ENCODE measurements around the gene TBC1D8.

DNA sequence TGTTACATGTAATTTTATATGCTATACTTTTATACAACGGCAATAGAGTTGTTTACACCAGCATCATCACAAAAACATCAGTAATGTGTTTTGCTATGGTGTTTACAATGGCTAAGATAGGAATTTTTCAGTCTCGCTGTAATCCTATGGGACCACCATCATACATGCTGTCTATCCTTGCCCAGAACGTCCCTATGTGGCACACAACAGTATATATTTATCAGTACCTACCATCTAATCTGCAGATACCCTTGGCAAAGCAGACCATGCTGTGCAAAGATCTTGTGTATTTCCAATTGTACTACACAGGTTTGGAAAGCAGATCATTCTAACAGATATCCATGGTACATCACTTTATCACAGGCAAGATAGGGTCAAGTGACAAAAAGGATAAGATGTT is 133.8 kb downstream of the TBC1D8 start:
- TF ChIP-seq, protein P1, sequence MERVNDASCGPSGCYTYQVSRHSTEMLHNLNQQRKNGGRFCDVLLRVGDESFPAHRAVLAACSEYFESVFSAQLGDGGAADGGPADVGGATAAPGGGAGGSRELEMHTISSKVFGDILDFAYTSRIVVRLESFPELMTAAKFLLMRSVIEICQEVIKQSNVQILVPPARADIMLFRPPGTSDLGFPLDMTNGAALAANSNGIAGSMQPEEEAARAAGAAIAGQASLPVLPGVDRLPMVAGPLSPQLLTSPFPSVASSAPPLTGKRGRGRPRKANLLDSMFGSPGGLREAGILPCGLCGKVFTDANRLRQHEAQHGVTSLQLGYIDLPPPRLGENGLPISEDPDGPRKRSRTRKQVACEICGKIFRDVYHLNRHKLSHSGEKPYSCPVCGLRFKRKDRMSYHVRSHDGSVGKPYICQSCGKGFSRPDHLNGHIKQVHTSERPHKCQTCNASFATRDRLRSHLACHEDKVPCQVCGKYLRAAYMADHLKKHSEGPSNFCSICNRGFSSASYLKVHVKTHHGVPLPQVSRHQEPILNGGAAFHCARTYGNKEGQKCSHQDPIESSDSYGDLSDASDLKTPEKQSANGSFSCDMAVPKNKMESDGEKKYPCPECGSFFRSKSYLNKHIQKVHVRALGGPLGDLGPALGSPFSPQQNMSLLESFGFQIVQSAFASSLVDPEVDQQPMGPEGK (CRISPR knock-in tag; IDR thresholded peaks at IDR 0.05; ENCODE audit: borderline replicate concordance) = no peak
- TF ChIP-seq, protein P2, sequence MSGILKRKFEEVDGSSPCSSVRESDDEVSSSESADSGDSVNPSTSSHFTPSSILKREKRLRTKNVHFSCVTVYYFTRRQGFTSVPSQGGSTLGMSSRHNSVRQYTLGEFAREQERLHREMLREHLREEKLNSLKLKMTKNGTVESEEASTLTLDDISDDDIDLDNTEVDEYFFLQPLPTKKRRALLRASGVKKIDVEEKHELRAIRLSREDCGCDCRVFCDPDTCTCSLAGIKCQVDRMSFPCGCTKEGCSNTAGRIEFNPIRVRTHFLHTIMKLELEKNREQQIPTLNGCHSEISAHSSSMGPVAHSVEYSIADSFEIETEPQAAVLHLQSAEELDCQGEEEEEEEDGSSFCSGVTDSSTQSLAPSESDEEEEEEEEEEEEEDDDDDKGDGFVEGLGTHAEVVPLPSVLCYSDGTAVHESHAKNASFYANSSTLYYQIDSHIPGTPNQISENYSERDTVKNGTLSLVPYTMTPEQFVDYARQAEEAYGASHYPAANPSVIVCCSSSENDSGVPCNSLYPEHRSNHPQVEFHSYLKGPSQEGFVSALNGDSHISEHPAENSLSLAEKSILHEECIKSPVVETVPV (CRISPR knock-in tag; IDR thresholded peaks at IDR 0.05) = no peak
- TF ChIP-seq ZFP3 (CRISPR knock-in tag; IDR thresholded peaks at IDR 0.05) (no peak), ZNF70 (CRISPR knock-in tag; IDR thresholded peaks at IDR 0.05) (no peak), ARNTL (CRISPR knock-in tag; IDR thresholded peaks at IDR 0.05; ENCODE audit: borderline replicate concordance, low read depth) (no peak), RARB (CRISPR knock-in tag; IDR thresholded peaks at IDR 0.05) (no peak), ISL1 (CRISPR knock-in tag; IDR thresholded peaks at IDR 0.05) (no peak), ZFP30 (CRISPR knock-in tag; IDR thresholded peaks at IDR 0.05) (no peak), PPARA (CRISPR knock-in tag; IDR thresholded peaks at IDR 0.05; ENCODE audit: borderline replicate concordance) (no peak), ZNF8 (CRISPR knock-in tag; IDR thresholded peaks at IDR 0.05) (no peak), OSR1 (CRISPR knock-in tag; IDR thresholded peaks at IDR 0.05) (no peak), CSDC2 (CRISPR knock-in tag; IDR thresholded peaks at IDR 0.05) (no peak)
- TF ChIP-seq, protein P3, sequence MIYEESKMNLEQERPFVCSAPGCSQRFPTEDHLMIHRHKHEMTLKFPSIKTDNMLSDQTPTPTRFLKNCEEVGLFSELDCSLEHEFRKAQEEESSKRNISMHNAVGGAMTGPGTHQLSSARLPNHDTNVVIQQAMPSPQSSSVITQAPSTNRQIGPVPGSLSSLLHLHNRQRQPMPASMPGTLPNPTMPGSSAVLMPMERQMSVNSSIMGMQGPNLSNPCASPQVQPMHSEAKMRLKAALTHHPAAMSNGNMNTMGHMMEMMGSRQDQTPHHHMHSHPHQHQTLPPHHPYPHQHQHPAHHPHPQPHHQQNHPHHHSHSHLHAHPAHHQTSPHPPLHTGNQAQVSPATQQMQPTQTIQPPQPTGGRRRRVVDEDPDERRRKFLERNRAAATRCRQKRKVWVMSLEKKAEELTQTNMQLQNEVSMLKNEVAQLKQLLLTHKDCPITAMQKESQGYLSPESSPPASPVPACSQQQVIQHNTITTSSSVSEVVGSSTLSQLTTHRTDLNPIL (CRISPR knock-in tag; IDR thresholded peaks at IDR 0.05; ENCODE audit: low read depth) = no peak

Data from SK-N-SH treated with all-trans-retinoic acid at 6 μM for 48 hours (cell line).